A673 (cell line): ENCODE measurements around the gene PSMC5.
"Not testable (repeated sequence)": the region's sequence is repeated elsewhere in the genome, so short reads cannot be mapped to it uniquely, and the experiment has no call there.

Experiments used
- CTCF ChIP-seq: fragments of 300-800, 200-600 bp; sonication (generic); conservative IDR thresholded peaks from 2 replicates; pipeline ENCODE4 v1.5.1; 2017; ENCODE audit warnings: low read depth, mild to moderate bottlenecking, antibody characterized with exemption, low read length, moderate library complexity, mixed read lengths
- EZH2 ChIP-seq: fragments of 200-600 bp; sonication (generic); IDR thresholded peaks from 2 replicates; pipeline ENCODE4 v1.6.1; 2017; ENCODE audit warnings: borderline replicate concordance, low read depth, mild to moderate bottlenecking, mixed read lengths, antibody characterized with exemption, low read length; ENCODE audit not compliant: poor library complexity, severe bottlenecking

DNA sequence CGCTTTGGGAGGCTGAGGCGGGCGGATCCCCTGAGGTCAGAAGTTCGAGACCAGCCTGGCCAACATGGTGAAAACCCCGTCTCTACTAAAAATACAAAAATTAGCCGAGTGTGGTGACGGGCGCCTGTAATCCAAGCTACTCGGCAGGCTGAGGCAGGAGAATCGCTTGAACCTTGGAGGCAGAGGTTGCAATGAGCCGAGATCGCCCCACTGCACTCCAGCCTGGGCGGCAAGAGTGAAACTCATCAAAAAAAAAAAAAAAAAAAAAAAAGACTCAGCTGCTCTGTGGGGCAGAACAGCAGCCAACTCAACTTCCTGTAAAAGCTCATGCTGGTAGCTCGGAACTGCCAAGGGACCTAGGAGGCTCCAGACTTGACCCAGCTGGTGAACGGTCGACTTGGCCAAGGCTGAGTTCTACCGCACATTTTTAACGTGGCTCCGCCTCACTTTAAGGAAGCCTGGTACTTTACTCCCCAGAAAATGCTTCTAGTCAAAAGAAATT is 16.2 kb downstream of the PSMC5 start:
- TF ChIP-seq CTCF, EZH2: not testable (repeated sequence)
